Muscle layer of colon (tissue), 2 donors: ENCODE data around the gene COX10.

Experiments used
- H3K27ac ChIP-seq: one replicate; pipeline ENCODE4 v1.7.0; 2013; ENCODE audit warnings: low read depth, mild to moderate bottlenecking, low read length, moderate library complexity
- H3K27me3 ChIP-seq, 2 donors: one replicate each; pipeline ENCODE4 v1.7.0; 2013; ENCODE audit warnings: low read length in 2 of 2, mild to moderate bottlenecking in 2 of 2; ENCODE audit not compliant: insufficient read depth in 2 of 2, control insufficient read depth in 1 of 2
- H3K36me3 ChIP-seq: one replicate; pipeline ENCODE4 v1.7.0; 2013; ENCODE audit warnings: mild to moderate bottlenecking, low read length; ENCODE audit not compliant: insufficient read depth
- H3K4me1 ChIP-seq: one replicate; pipeline ENCODE4 v1.7.0; 2013; ENCODE audit warnings: mild to moderate bottlenecking, low read length; ENCODE audit not compliant: insufficient read depth
- H3K4me3 ChIP-seq, 2 donors: one replicate each; pipeline ENCODE4 v1.7.0; 2013; ENCODE audit warnings: low read length in 2 of 2, low read depth in 1 of 2, mild to moderate bottlenecking in 1 of 2, moderate library complexity in 1 of 2
- H3K9ac ChIP-seq: one replicate; pipeline ENCODE4 v1.7.0; 2013; ENCODE audit warnings: low read length
- H3K9me3 ChIP-seq: one replicate; pipeline ENCODE4 v1.7.0; 2013; ENCODE audit warnings: mild to moderate bottlenecking, low read length
- donor health status: abdominal sarcoma.
- donor health status: Adenocarcinoma of cecum.

COX10 gene

GRCh38 chr17:14201021-14201987 is 132.0 kb downstream of the COX10 start:
- H3K27me3 ChIP-seq = no peaks in the 10 kb centered on the region
- H3K9me3 ChIP-seq = no peaks in the 10 kb centered on the region
- H3K4me1 ChIP-seq = no peaks in the 10 kb centered on the region
- no peaks in the 10 kb centered on the region for H3K36me3 ChIP-seq
- H3K4me3 ChIP-seq = no peak overlapping the region
- no peak overlapping the region for H3K9ac ChIP-seq
- H3K27ac ChIP-seq = no peak overlapping the region

DNA sequence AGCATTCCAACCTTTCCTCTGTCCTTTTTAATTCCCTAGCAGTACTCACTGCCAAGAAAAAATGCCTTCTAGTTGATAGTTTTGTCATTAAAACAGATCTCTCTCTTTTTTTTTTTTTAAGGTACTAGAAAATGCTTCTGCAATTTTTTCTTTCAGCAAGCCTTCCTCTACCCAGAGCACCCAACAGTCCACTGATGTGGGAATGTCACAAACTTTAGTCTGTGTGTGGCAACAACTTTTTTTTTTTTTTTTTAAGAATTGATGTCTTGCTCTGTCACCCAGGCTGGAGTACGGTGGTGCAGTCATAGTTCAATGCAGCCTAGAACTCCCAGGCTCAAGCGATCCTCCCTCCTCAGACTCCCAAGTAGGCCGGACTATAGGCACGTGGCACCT is 132.7 kb downstream of the COX10 start:
- no peak overlapping the region for H3K27ac ChIP-seq
- H3K9ac ChIP-seq = no peak overlapping the region
- H3K4me1 ChIP-seq = no peaks in the 10 kb centered on the region
- no peaks in the 10 kb centered on the region for H3K9me3 ChIP-seq
- H3K27me3 ChIP-seq = no peaks in the 10 kb centered on the region
- H3K36me3 ChIP-seq = peaks cover 3% of the 10 kb centered on the region
- H3K4me3 ChIP-seq = no peak overlapping the region

GRCh38 chr17:14202388-14203166 is 133.3 kb downstream of the COX10 start:
- Histone ChIP-seq H3K4me3 (no peak overlapping the region), H3K9me3 (no peaks in the 10 kb centered on the region), H3K36me3 (peaks cover 9% of the 10 kb centered on the region), H3K4me1 (no peaks in the 10 kb centered on the region), H3K27ac (no peak overlapping the region), H3K27me3 (no peaks in the 10 kb centered on the region), H3K9ac (no peak overlapping the region)

- peaks cover 16% of the 10 kb centered on the region for H3K36me3 ChIP-seq
- H3K9me3 ChIP-seq = no peaks in the 10 kb centered on the region
- no peaks in the 10 kb centered on the region for H3K4me1 ChIP-seq
- no peak overlapping the region for H3K4me3 ChIP-seq
- H3K27me3 ChIP-seq = no peaks in the 10 kb centered on the region
- H3K9ac ChIP-seq = no peak overlapping the region
- H3K27ac ChIP-seq = no peak overlapping the region
Measured at GRCh38 chr17:14203388-14203787, 134.1 kb downstream of the COX10 start.

GRCh38 chr17:14204084-14204483 is 134.8 kb downstream of the COX10 start:
- Histone ChIP-seq H3K9ac (no peak overlapping the region), H3K4me1 (no peaks in the 10 kb centered on the region), H3K27me3 (no peaks in the 10 kb centered on the region), H3K4me3 (no peak overlapping the region), H3K27ac (no peak overlapping the region), H3K9me3 (no peaks in the 10 kb centered on the region), H3K36me3 (peaks cover 17% of the 10 kb centered on the region)

DNA sequence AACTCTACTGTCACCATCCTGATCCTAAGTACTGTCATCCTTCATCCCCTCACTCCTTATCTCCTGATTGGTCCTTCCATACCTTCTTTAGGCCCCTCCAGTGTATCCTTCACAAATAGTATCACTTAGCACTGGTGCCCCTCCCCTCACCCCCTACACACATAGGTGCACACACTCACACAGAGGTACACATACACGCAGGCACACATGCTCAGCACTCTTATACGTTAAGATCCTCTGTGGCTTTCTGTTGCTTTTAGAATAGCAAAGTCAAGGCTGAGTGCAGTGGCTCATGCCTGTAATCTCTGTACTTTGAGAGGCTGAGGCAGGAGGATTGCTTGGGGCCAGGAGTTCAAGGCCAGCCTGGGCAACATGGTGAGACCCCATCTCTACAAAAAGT is 135.2 kb downstream of the COX10 start:
- Histone ChIP-seq H3K36me3 (peaks cover 17% of the 10 kb centered on the region), H3K4me3 (no peak overlapping the region), H3K4me1 (no peaks in the 10 kb centered on the region), H3K9me3 (no peaks in the 10 kb centered on the region), H3K27me3 (no peaks in the 10 kb centered on the region), H3K9ac (no peak overlapping the region), H3K27ac (no peak overlapping the region)

DNA sequence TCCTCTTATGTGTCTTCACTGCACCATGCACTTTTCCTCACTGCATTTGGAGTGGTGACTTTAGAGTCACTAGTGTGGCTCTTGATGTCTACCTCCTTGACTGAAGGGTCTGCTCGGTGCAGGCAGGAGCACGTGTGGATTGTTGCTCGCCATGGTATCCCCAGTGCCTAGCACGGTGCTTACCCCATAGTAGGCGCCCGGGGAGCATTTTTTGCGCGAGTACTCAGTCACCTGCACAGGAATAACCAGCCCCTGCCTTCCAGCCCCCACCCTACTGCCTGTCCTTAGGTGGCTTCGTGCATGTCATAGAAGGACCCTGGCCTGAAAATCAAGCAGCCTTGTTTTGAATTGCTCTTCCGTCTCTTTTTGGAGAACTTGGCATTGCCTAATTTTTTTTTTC is 136.1 kb downstream of the COX10 start:
- Histone ChIP-seq H3K27me3 (no peaks in the 10 kb centered on the region), H3K9ac (no peak overlapping the region), H3K4me3 (no peak overlapping the region), H3K36me3 (peaks cover 17% of the 10 kb centered on the region), H3K27ac (no peak overlapping the region), H3K9me3 (no peaks in the 10 kb centered on the region), H3K4me1 (no peaks in the 10 kb centered on the region)

DNA sequence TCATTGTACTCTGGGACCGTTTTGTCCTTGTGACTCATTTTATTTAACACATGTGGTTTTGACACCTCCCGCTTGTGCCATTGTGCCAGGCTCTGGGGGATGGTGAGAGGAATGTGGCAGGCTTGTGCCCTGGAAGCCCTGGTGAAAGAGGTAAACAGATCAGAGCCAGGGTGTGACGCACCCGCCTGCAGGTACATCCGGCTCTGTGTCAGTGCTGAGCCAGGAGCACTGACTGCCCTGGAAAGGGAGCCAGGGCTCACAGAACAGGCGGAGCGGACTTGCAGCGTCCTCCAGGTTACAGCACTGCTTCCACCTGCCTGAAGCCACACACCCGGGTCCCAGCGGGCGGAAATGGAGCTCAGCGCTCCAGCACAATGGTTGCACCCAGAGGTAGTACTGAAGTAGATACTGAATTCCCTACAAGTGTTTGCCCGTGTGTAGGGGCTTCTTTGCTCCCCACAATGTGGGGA is 136.7 kb downstream of the COX10 start:
- Histone ChIP-seq H3K9ac (no peak overlapping the region), H3K27me3 (no peaks in the 10 kb centered on the region), H3K36me3 (peaks cover 17% of the 10 kb centered on the region), H3K4me1 (no peaks in the 10 kb centered on the region), H3K9me3 (no peaks in the 10 kb centered on the region), H3K27ac (no peak overlapping the region), H3K4me3 (no peak overlapping the region)

DNA sequence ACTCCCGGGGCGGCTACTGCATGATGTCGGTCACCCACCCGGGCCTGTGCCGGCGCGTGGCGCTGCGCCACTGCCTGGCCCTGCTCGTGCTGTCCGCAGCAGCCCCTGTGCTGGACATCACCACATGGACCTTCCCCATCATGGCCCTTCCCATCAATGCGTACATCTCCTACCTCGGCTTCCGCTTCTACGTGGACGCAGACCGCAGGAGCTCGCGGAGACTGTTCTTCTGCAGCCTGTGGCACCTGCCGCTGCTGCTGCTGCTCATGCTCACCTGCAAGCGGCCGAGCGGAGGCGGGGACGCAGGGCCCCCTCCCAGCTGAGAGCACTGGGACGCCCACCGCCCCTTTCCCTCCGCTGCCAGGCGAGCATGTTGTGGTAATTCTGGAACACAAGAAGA is 137.6 kb downstream of the COX10 start:
- Histone ChIP-seq H3K27me3 (no peaks in the 10 kb centered on the region), H3K27ac (no peak overlapping the region), H3K9me3 (no peaks in the 10 kb centered on the region), H3K4me1 (no peaks in the 10 kb centered on the region), H3K4me3 (no peak overlapping the region), H3K9ac (no peak overlapping the region), H3K36me3 (peaks cover 17% of the 10 kb centered on the region)

DNA sequence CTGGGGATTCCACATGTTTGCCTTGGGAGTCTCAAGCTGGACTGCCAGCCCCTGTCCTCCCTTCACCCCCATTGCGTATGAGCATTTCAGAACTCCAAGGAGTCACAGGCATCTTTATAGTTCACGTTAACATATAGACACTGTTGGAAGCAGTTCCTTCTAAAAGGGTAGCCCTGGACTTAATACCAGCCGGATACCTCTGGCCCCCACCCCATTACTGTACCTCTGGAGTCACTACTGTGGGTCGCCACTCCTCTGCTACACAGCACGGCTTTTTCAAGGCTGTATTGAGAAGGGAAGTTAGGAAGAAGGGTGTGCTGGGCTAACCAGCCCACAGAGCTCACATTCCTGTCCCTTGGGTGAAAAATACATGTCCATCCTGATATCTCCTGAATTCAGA is 138.5 kb downstream of the COX10 start:
- H3K9ac ChIP-seq = no peak overlapping the region
- H3K4me3 ChIP-seq = no peak overlapping the region
- H3K27me3 ChIP-seq = no peaks in the 10 kb centered on the region
- no peaks in the 10 kb centered on the region for H3K4me1 ChIP-seq
- H3K27ac ChIP-seq = no peak overlapping the region
- H3K9me3 ChIP-seq = no peaks in the 10 kb centered on the region
- peaks cover 17% of the 10 kb centered on the region for H3K36me3 ChIP-seq

- Histone ChIP-seq H3K27ac (no peak overlapping the region), H3K9me3 (no peaks in the 10 kb centered on the region), H3K4me3 (no peak overlapping the region), H3K27me3 (no peaks in the 10 kb centered on the region), H3K36me3 (peaks cover 17% of the 10 kb centered on the region), H3K4me1 (no peaks in the 10 kb centered on the region), H3K9ac (no peak overlapping the region)
Measured at GRCh38 chr17:14209215-14209614, 139.9 kb downstream of the COX10 start.
